ENCODE data around the gene CEACAM5.

Gene CEACAM5

DNA sequence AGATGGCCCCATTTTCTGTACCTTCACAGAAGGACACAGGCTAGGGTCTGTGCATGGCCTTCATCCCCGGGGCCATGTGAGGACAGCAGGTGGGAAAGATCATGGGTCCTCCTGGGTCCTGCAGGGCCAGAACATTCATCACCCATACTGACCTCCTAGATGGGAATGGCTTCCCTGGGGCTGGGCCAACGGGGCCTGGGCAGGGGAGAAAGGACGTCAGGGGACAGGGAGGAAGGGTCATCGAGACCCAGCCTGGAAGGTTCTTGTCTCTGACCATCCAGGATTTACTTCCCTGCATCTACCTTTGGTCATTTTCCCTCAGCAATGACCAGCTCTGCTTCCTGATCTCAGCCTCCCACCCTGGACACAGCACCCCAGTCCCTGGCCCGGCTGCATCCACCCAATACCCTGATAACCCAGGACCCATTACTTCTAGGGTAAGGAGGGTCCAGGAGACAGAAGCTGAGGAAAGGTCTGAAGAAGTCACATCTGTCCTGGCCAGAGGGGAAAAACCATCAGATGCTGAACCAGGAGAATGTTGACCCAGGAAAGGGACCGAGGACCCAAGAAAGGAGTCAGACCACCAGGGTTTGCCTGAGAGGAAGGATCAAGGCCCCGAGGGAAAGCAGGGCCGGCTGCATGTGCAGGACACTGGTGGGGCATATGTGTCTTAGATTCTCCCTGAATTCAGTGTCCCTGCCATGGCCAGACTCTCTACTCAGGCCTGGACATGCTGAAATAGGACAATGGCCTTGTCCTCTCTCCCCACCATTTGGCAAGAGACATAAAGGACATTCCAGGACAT is 13.4 kb upstream of the CEACAM5 start:
- no peak for TF ChIP-seq ZFX (IDR thresholded peaks at IDR 0.05; ENCODE audit: borderline replicate concordance)
- TF ChIP-seq, protein P1, sequence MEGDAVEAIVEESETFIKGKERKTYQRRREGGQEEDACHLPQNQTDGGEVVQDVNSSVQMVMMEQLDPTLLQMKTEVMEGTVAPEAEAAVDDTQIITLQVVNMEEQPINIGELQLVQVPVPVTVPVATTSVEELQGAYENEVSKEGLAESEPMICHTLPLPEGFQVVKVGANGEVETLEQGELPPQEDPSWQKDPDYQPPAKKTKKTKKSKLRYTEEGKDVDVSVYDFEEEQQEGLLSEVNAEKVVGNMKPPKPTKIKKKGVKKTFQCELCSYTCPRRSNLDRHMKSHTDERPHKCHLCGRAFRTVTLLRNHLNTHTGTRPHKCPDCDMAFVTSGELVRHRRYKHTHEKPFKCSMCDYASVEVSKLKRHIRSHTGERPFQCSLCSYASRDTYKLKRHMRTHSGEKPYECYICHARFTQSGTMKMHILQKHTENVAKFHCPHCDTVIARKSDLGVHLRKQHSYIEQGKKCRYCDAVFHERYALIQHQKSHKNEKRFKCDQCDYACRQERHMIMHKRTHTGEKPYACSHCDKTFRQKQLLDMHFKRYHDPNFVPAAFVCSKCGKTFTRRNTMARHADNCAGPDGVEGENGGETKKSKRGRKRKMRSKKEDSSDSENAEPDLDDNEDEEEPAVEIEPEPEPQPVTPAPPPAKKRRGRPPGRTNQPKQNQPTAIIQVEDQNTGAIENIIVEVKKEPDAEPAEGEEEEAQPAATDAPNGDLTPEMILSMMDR (IDR thresholded peaks at IDR 0.05): no peak
- H3K27ac ChIP-seq: no peak overlapping the region

- no peak overlapping the region for H3K27ac ChIP-seq
- TF ChIP-seq ZFX (IDR thresholded peaks at IDR 0.05; ENCODE audit: borderline replicate concordance): no peak
- TF ChIP-seq, protein P1 (IDR thresholded peaks at IDR 0.05): no peak
Measured at GRCh38 chr19:41695745-41696144, 12.7 kb upstream of the CEACAM5 start.

DNA sequence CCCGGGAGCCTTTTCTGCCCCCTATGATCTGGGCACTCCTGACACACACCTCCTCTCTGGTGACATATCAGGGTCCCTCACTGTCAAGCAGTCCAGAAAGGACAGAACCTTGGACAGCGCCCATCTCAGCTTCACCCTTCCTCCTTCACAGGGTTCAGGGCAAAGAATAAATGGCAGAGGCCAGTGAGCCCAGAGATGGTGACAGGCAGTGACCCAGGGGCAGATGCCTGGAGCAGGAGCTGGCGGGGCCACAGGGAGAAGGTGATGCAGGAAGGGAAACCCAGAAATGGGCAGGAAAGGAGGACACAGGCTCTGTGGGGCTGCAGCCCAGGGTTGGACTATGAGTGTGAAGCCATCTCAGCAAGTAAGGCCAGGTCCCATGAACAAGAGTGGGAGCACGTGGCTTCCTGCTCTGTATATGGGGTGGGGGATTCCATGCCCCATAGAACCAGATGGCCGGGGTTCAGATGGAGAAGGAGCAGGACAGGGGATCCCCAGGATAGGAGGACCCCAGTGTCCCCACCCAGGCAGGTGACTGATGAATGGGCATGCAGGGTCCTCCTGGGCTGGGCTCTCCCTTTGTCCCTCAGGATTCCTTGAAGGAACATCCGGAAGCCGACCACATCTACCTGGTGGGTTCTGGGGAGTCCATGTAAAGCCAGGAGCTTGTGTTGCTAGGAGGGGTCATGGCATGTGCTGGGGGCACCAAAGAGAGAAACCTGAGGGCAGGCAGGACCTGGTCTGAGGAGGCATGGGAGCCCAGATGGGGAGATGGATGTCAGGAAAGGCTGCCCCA is 11.8 kb upstream of the CEACAM5 start:
- TF ChIP-seq, protein P1 (IDR thresholded peaks at IDR 0.05): no peak
- no peak for TF ChIP-seq ZFX (IDR thresholded peaks at IDR 0.05; ENCODE audit: borderline replicate concordance)
- H3K27ac ChIP-seq: no peak overlapping the region

DNA sequence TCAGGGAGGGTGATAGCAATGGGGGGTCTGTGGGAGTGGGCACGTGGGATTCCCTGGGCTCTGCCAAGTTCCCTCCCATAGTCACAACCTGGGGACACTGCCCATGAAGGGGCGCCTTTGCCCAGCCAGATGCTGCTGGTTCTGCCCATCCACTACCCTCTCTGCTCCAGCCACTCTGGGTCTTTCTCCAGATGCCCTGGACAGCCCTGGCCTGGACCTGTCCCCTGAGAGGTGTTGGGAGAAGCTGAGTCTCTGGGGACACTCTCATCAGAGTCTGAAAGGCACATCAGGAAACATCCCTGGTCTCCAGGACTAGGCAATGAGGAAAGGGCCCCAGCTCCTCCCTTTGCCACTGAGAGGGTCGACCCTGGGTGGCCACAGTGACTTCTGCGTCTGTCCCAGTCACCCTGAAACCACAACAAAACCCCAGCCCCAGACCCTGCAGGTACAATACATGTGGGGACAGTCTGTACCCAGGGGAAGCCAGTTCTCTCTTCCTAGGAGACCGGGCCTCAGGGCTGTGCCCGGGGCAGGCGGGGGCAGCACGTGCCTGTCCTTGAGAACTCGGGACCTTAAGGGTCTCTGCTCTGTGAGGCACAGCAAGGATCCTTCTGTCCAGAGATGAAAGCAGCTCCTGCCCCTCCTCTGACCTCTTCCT is 11.1 kb upstream of the CEACAM5 start:
- no peak overlapping the region for H3K27ac ChIP-seq
- TF ChIP-seq, protein P1 (IDR thresholded peaks at IDR 0.05): no peak

DNA sequence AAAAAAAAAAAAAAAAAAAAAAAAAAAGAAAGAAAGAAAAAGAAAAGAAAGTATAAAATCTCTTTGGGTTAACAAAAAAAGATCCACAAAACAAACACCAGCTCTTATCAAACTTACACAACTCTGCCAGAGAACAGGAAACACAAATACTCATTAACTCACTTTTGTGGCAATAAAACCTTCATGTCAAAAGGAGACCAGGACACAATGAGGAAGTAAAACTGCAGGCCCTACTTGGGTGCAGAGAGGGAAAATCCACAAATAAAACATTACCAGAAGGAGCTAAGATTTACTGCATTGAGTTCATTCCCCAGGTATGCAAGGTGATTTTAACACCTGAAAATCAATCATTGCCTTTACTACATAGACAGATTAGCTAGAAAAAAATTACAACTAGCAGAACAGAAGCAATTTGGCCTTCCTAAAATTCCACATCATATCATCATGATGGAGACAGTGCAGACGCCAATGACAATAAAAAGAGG is 9.6 kb upstream of the CEACAM5 start:
- no peak overlapping the region for H3K27ac ChIP-seq
- no peak for TF ChIP-seq ZFX (IDR thresholded peaks at IDR 0.05; ENCODE audit: borderline replicate concordance)
- TF ChIP-seq, protein P1 (IDR thresholded peaks at IDR 0.05): no peak

DNA sequence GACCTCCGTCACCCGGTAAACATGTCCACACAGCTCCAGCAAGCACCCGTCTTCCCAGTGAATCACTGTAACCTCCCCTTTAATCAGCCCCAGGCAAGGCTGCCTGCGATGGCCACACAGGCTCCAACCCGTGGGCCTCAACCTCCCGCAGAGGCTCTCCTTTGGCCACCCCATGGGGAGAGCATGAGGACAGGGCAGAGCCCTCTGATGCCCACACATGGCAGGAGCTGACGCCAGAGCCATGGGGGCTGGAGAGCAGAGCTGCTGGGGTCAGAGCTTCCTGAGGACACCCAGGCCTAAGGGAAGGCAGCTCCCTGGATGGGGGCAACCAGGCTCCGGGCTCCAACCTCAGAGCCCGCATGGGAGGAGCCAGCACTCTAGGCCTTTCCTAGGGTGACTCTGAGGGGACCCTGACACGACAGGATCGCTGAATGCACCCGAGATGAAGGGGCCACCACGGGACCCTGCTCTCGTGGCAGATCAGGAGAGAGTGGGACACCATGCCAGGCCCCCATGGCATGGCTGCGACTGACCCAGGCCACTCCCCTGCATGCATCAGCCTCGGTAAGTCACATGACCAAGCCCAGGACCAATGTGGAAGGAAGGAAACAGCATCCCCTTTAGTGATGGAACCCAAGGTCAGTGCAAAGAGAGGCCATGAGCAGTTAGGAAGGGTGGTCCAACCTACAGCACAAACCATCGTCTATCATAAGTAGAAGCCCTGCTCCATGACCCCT is 9.0 kb upstream of the CEACAM5 start:
- H3K27ac ChIP-seq: no peak overlapping the region

More for the DNA sequence above, 9.0 kb upstream of the CEACAM5 start:
- TF ChIP-seq, protein P1 (IDR thresholded peaks at IDR 0.05): no peak
- TF ChIP-seq ZFX (IDR thresholded peaks at IDR 0.05; ENCODE audit: borderline replicate concordance): no peak

Data from 22Rv1 (cell line).